ENCODE results near the gene NAMPT. TPM values are rescaled to one million over a fixed set of nuclear protein-coding genes. Genes with fewer than 3 reads are reported as not detected.

NAMPT gene
- total RNA-seq, 2 donors from 2014 or later = 101 to 111 TPM

- H3K4me1 Mint-ChIP-seq = no peaks in the 10 kb centered on the region
- H3K9me3 ChIP-seq (ENCODE audit: control insufficient read depth, low read length) = peaks cover 10% of the 10 kb centered on the region
- no peak for TF ChIP-seq CTCF (conservative IDR thresholded peaks at IDR 0.05)
- no peak overlapping the region for H3K4me3 ChIP-seq (ENCODE audit: low read length)
- no peak overlapping the region for H3K4me3 Mint-ChIP-seq
- H3K27ac ChIP-seq (ENCODE audit: low read depth, low read length) = no peak overlapping the region
- H3K9me3 Mint-ChIP-seq = peaks cover 37% of the 10 kb centered on the region
- H3K4me1 ChIP-seq (ENCODE audit: control insufficient read depth, insufficient read depth, low read length) = no peaks in the 10 kb centered on the region
- 92 to 94% methylated on average over 6 to 7 of the region's 7 CpGs for WGBS, 2 experiments (ENCODE audit: insufficient coverage in 1 of 2, insufficient read length in 1 of 2)
- no peak for DNase-seq
- H3K27me3 Mint-ChIP-seq (ENCODE audit: insufficient read depth) = no peaks in the 10 kb centered on the region
- no peaks in the 10 kb centered on the region for H3K36me3 Mint-ChIP-seq (ENCODE audit: low read depth)
- no peaks in the 10 kb centered on the region for H3K36me3 ChIP-seq (ENCODE audit: control insufficient read depth, insufficient read depth, low read length)
- no peaks in the 10 kb centered on the region for H3K27me3 ChIP-seq (ENCODE audit: control insufficient read depth, insufficient read depth, low read length, poor library complexity, severe bottlenecking)
- H3K27ac Mint-ChIP-seq = no peak overlapping the region
- no peak overlapping the region for H3K9ac ChIP-seq (ENCODE audit: extremely low read depth, low read length, poor library complexity, severe bottlenecking)
Observed at GRCh38 chr7:106206826-106207541, 77.8 kb downstream of the NAMPT start.

DNA sequence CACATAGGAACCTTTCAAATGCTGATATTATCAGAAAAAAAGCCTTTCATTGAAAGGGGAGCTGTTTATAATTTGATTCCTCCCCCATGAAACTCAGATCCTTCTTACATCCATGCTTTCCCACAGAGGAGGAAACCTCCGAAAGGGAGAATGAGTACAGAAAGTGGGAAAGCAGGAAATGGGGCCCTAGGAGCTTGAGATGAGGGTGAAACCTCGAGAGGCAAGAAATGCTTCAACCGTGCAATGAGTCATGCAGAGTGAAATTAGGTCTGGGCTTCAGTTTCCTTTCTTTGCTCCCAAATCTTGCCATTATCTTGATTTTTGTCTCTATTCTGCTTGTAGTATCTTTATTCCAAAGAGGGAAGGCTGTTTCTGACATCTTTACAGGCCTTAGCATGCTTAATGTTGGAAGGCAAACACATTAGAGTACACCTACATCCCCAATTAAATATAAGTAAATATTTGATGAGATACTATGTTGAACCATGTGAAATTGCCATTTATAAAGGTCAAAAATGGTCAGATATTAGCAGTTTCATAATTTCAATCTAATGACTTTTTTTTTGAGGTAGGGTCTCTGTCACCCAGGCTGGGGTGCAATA lies 79.1 kb downstream of the NAMPT start:
- no peak for DNase-seq
- Mint-ChIP-seq H3K4me1 (no peaks in the 10 kb centered on the region), H3K36me3 (ENCODE audit: low read depth) (no peaks in the 10 kb centered on the region), H3K27ac (no peak overlapping the region), H3K4me3 (no peak overlapping the region), H3K27me3 (ENCODE audit: insufficient read depth) (no peaks in the 10 kb centered on the region), H3K9me3 (peaks cover 35% of the 10 kb centered on the region)
- Histone ChIP-seq H3K4me3 (ENCODE audit: low read length) (no peak overlapping the region), H3K27ac (ENCODE audit: low read depth, low read length) (no peak overlapping the region), H3K36me3 (ENCODE audit: control insufficient read depth, insufficient read depth, low read length) (no peaks in the 10 kb centered on the region), H3K27me3 (ENCODE audit: control insufficient read depth, insufficient read depth, low read length, poor library complexity, severe bottlenecking) (no peaks in the 10 kb centered on the region), H3K9me3 (ENCODE audit: control insufficient read depth, low read length) (peaks cover 10% of the 10 kb centered on the region), H3K9ac (ENCODE audit: extremely low read depth, low read length, poor library complexity, severe bottlenecking) (no peak overlapping the region), H3K4me1 (ENCODE audit: control insufficient read depth, insufficient read depth, low read length) (no peaks in the 10 kb centered on the region)
- no peak for TF ChIP-seq CTCF (conservative IDR thresholded peaks at IDR 0.05)
- WGBS, 2 experiments (ENCODE audit: insufficient coverage in 1 of 2, insufficient read length in 1 of 2) = 83 to 86% methylated on average over 1 to 3 of the region's 3 CpGs

DNA sequence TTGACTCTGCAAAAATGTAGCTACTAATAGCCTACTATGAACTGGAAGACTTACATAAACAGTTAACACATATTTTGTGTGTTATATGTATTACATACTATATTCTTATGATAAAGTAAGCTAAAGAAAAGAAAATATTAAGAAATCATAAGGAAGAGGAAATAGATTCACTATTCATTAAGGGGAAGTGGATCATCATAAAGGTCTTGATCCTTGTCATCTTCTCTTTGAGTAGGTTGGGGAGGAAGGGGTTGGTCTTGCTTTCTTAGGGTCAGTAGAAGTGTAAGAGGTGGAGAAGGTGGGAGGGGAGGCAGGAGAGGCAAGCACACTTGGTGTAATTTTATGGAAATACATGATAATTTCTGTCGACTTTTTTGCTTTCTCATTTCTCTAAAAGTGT lies 81.3 kb downstream of the NAMPT start:
- 74 to 83% methylated on average over 1 of the region's 1 CpG for WGBS, 2 experiments (ENCODE audit: insufficient coverage in 1 of 2, insufficient read length in 1 of 2)
- no peak overlapping the region for H3K9ac ChIP-seq (ENCODE audit: extremely low read depth, low read length, poor library complexity, severe bottlenecking)
- H3K27me3 ChIP-seq (ENCODE audit: control insufficient read depth, insufficient read depth, low read length, poor library complexity, severe bottlenecking) = no peaks in the 10 kb centered on the region
- no peak overlapping the region for H3K4me3 ChIP-seq (ENCODE audit: low read length)
- H3K36me3 ChIP-seq (ENCODE audit: control insufficient read depth, insufficient read depth, low read length) = no peaks in the 10 kb centered on the region
- TF ChIP-seq CTCF (conservative IDR thresholded peaks at IDR 0.05) = no peak
- no peaks in the 10 kb centered on the region for H3K36me3 Mint-ChIP-seq (ENCODE audit: low read depth)
- peaks cover 8% of the 10 kb centered on the region for H3K9me3 ChIP-seq (ENCODE audit: control insufficient read depth, low read length)
- no peak overlapping the region for H3K27ac ChIP-seq (ENCODE audit: low read depth, low read length)
- no peak overlapping the region for H3K4me3 Mint-ChIP-seq
- H3K4me1 Mint-ChIP-seq = no peaks in the 10 kb centered on the region
- H3K4me1 ChIP-seq (ENCODE audit: control insufficient read depth, insufficient read depth, low read length) = no peaks in the 10 kb centered on the region
- peaks cover 16% of the 10 kb centered on the region for H3K9me3 Mint-ChIP-seq
- no peak for DNase-seq
- no peaks in the 10 kb centered on the region for H3K27me3 Mint-ChIP-seq (ENCODE audit: insufficient read depth)
- H3K27ac Mint-ChIP-seq = no peak overlapping the region

Data from endodermal cell (in vitro differentiated cells).